ENCODE data around the gene MAPRE3.
A peak's percentile ranks its signal among the peaks of the same experiment; 100 is the strongest.

The MAPRE3 gene

GRCh38 chr2:26983746-26984145 is 13.3 kb downstream of the MAPRE3 start:
- no peak for DNase-seq (ENCODE audit: low read depth)

GRCh38 chr2:26985807-26986206 is 15.4 kb downstream of the MAPRE3 start:
- no peak for DNase-seq (ENCODE audit: low read depth)

- DNase-seq (ENCODE audit: low read depth) = no peak
These were observed 16.1 kb downstream of the MAPRE3 start for GRCh38 chr2:26986576-26986975.

- DNase-seq (ENCODE audit: low read depth) = peak; percentile 63
These were observed 17.8 kb downstream of the MAPRE3 start for GRCh38 chr2:26988058-26988860.

GRCh38 chr2:26989156-26989555 is 18.7 kb downstream of the MAPRE3 start:
- no peak for DNase-seq (ENCODE audit: low read depth)

- no peak for DNase-seq (ENCODE audit: low read depth)
These were observed 21.3 kb downstream of the MAPRE3 start for GRCh38 chr2:26991717-26992116.

- DNase-seq (ENCODE audit: low read depth) = no peak
These were observed 23.3 kb downstream of the MAPRE3 start for GRCh38 chr2:26993768-26994167.

- DNase-seq (ENCODE audit: low read depth) = no peak
These were observed 24.5 kb downstream of the MAPRE3 start for GRCh38 chr2:26994983-26995382.

GRCh38 chr2:26997394-26997793 is 27.0 kb downstream of the MAPRE3 start:
- no peak for DNase-seq (ENCODE audit: low read depth)

GRCh38 chr2:26998323-26998722 is 27.9 kb downstream of the MAPRE3 start:
- no peak for DNase-seq (ENCODE audit: low read depth)

- DNase-seq (ENCODE audit: low read depth) = no peak
These were observed 29.8 kb downstream of the MAPRE3 start for GRCh38 chr2:27000228-27000627.

- DNase-seq (ENCODE audit: low read depth) = no peak
These were observed 30.6 kb downstream of the MAPRE3 start for GRCh38 chr2:27000995-27001394.

- no peak for DNase-seq (ENCODE audit: low read depth)
These were observed 31.5 kb downstream of the MAPRE3 start for GRCh38 chr2:27001950-27002349.

GRCh38 chr2:27003007-27003406 is 32.6 kb downstream of the MAPRE3 start:
- DNase-seq (ENCODE audit: low read depth) = no peak

- no peak for DNase-seq (ENCODE audit: low read depth)
These were observed 33.4 kb downstream of the MAPRE3 start for GRCh38 chr2:27003857-27004256.

- no peak for DNase-seq (ENCODE audit: low read depth)
These were observed 36.4 kb downstream of the MAPRE3 start for GRCh38 chr2:27006602-27007415.

GRCh38 chr2:27007416-27008374 is 37.3 kb downstream of the MAPRE3 start:
- no peak for DNase-seq (ENCODE audit: low read depth)

GRCh38 chr2:27008678-27009077 is 38.2 kb downstream of the MAPRE3 start:
- no peak for DNase-seq (ENCODE audit: low read depth)

- no peak for DNase-seq (ENCODE audit: low read depth)
These were observed 38.6 kb downstream of the MAPRE3 start for GRCh38 chr2:27009083-27009482.

- DNase-seq (ENCODE audit: low read depth) = no peak
These were observed 39.3 kb downstream of the MAPRE3 start for GRCh38 chr2:27009716-27010115.

GRCh38 chr2:27010139-27010538 is 39.7 kb downstream of the MAPRE3 start:
- no peak for DNase-seq (ENCODE audit: low read depth)

- no peak for DNase-seq (ENCODE audit: low read depth)
These were observed 43.3 kb downstream of the MAPRE3 start for GRCh38 chr2:27013738-27014137.
